ENCODE measurements around the gene PINLYP. TPM values are rescaled to one million over a fixed set of nuclear protein-coding genes. Genes with fewer than 3 reads are reported as not detected.

PINLYP gene
- total RNA-seq, 1 experiment from 2014 or later = 0.17 TPM

DNA sequence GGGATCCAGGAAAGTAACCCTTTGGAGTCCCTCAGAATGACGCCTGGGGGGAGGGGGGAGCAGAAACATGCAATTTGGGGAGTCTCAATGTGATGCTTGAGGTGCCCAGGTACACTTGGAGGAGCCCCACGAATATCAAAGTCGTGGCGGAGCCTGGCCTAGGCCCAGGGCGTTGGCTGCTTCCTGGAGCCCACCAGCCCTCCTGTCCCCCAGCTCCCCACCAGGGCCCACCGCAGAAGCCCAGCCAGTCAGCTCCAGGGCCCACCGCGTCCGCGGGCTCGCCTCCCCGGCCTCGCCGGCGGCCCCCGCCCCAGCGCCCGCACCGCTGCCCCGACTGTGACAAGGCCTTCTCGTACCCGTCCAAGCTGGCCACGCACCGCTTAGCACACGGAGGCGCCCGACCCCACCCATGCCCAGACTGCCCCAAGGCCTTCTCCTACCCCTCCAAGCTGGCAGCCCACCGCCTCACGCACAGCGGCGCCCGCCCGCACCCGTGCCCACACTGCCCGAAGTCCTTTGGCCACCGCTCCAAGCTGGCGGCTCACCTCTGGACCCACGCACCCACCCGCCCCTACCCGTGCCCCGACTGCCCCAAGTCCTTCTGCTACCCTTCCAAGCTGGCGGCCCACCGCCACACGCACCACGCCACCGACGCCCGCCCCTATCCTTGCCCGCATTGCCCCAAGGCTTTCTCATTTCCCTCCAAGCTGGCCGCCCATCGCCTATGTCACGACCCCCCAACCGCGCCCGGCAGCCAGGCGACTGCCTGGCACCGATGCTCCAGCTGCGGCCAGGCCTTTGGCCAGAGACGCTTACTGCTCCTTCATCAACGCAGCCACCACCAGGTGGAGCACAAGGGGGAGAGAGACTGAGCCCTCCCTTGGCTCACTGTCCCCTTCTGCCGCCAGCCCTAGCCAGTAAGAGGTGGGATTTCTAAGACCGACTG lies 40.5 kb upstream of the PINLYP start:
- no peak overlapping the region; the same call in 1 of the 2 replicates for H3K4me2 ChIP-seq (ENCODE audit: low read length)

More for the DNA sequence above, 40.5 kb upstream of the PINLYP start:
- Histone ChIP-seq H3K27me3 (ENCODE audit: insufficient read depth, low read length) (no peaks in the 10 kb centered on the region), H3K9me2 (ENCODE audit: insufficient read depth) (no peaks in the 10 kb centered on the region), H3K36me3 (ENCODE audit: control insufficient read depth in 1 of 2, insufficient read depth in 2 of 2, low read length in 2 of 2) (peaks cover 0 to 4% of the 10 kb centered on the region in 2 experiments; a peak in 1 of 4 replicates), H3K9me3 (ENCODE audit: control insufficient read depth in 1 of 2, insufficient read depth in 1 of 2, low read depth in 1 of 2, low read length in 2 of 2) (no peaks in the 10 kb centered on the region), H3K79me2 (ENCODE audit: insufficient read depth, low read length) (no peaks in the 10 kb centered on the region), H2AFZ (ENCODE audit: low read depth, low read length, poor library complexity, severe bottlenecking) (no peak overlapping the region), H3K9ac (ENCODE audit: low read length) (no peak overlapping the region), H4K20me1 (ENCODE audit: insufficient read depth) (no peaks in the 10 kb centered on the region), H3K27ac (ENCODE audit: low read depth, low read length) (peak overlapping the region; percentile 95), H3K4me1 (ENCODE audit: control insufficient read depth in 1 of 2, insufficient read depth in 2 of 2, low read length in 2 of 2) (peaks cover 20 to 34% of the 10 kb centered on the region in 2 experiments), H3K4me3 (replicated peaks in 1 of 2; ENCODE audit: low read depth in 1 of 2, low read length in 2 of 2) (no peak overlapping the region)
- ChIA-PET CTCF (interaction anchor here (0.6 to 4.5 kb wide), 3 partner anchors 20 to 181 kb away, joined by 8 to 20 read pairs (median 18); partner anchors contain the start of genes IRGC, IRGQ and ZNF576), RAD21 (ENCODE audit: low non-redundant PET in 1 of 2, low total read pairs in 2 of 2, uncharacterized antibody in 2 of 2, unreplicated experiment in 2 of 2) (interaction anchor here in 1 of 2 experiments (0.8 kb wide), 1 partner anchor 60 kb away, joined by 3 read pairs; no protein-coding TSS in a partner anchor), POLR2A (no interaction called here)
- TF ChIP-seq ZNF274 (IDR thresholded peaks at IDR 0.05; ENCODE audit: low read depth, low read length) (no peak), EGR1 (IDR thresholded peaks at IDR 0.05; ENCODE audit: low read depth) (no peak)
- TF ChIP-seq, protein P1, sequence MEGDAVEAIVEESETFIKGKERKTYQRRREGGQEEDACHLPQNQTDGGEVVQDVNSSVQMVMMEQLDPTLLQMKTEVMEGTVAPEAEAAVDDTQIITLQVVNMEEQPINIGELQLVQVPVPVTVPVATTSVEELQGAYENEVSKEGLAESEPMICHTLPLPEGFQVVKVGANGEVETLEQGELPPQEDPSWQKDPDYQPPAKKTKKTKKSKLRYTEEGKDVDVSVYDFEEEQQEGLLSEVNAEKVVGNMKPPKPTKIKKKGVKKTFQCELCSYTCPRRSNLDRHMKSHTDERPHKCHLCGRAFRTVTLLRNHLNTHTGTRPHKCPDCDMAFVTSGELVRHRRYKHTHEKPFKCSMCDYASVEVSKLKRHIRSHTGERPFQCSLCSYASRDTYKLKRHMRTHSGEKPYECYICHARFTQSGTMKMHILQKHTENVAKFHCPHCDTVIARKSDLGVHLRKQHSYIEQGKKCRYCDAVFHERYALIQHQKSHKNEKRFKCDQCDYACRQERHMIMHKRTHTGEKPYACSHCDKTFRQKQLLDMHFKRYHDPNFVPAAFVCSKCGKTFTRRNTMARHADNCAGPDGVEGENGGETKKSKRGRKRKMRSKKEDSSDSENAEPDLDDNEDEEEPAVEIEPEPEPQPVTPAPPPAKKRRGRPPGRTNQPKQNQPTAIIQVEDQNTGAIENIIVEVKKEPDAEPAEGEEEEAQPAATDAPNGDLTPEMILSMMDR (IDR thresholded peaks at IDR 0.05 in 2 of 3, conservative IDR thresholded peaks at IDR 0.05 in 1 of 3; ENCODE audit: borderline replicate concordance in 1 of 3, insufficient read depth in 1 of 3, low read depth in 2 of 3, low read length in 2 of 3) = peak in 2 of 3 experiments; percentile 56 to 59; a peak in 4 of 6 replicates
- DNase-seq (ENCODE audit: low read depth, low spot score) (no peak), ATAC-seq (no peak)
- intact Hi-C loops (cut with micrococcal nuclease) = loop anchor here (1.0 to 10.0 kb wide), 3 partner anchors 59 to 187 kb away; no protein-coding TSS in a partner anchor
- no TSS peak for BruUV-seq (replicated peaks)

Data from HCT116 (cell line).